IMR-90 (cell line): ENCODE data around the gene FGGY. TPM values are rescaled to one million over a fixed set of nuclear protein-coding genes. Genes with fewer than 3 reads are reported as not detected.

Source experiments
- ATAC-seq: fragments of 200-7000 bp; cut with Tn5 transposase; 2 replicates; pipeline ENCODE4 v1.9.1; 2020; ENCODE audit warnings: low read depth, mild to moderate bottlenecking, moderate library complexity
- BruUV-seq: library from RNA; stranded (reverse); fragments of 400-500 nt; replicated peaks from 2 replicates; lab custom pipeline; 2021; lab: Mats Ljungman, UMichigan
- CTCF ChIA-PET: fragments of 300-600 bp; formaldehyde crosslinking; extraction: SDS; loops from one replicate; lab custom pipeline; 2021; ENCODE audit warnings: antibody characterized with exemption; lab: Yijun Ruan, JAX
- POLR2A ChIA-PET: fragments of 300-600 bp; sonication (Branson Sonifier 250); formaldehyde crosslinking; loops from one replicate; lab custom pipeline; 2022; ENCODE audit warnings: antibody characterized with exemption; ENCODE audit not compliant: unreplicated experiment; lab: Charles Lee
- DNase-seq: peaks from one replicate; pipeline ENCODE4 v3.0.0; 2013
- H2AFZ ChIP-seq: replicated peaks from 2 replicates; pipeline ENCODE3; 2013; ENCODE audit warnings: low read length, mild to moderate bottlenecking; ENCODE audit not compliant: poor library complexity
- H2AK5ac ChIP-seq: 2 replicates; pipeline ENCODE4 v1.6.1; 2013; ENCODE audit warnings: low read depth, low read length, inconsistent platforms
- H2AK9ac ChIP-seq: replicated peaks from 2 replicates; pipeline ENCODE3; 2013; ENCODE audit warnings: mild to moderate bottlenecking, low read depth, low read length, moderate library complexity; ENCODE audit not compliant: poor library complexity
- H2BK120ac ChIP-seq: 2 replicates; pipeline ENCODE4 v1.6.1; 2013; ENCODE audit warnings: low read depth, low read length, inconsistent platforms
- H2BK15ac ChIP-seq: 3 replicates; pipeline ENCODE4 v1.6.1; 2013; ENCODE audit warnings: low read depth, low read length, inconsistent platforms
- H2BK20ac ChIP-seq: 2 replicates; pipeline ENCODE4 v1.6.1; 2013; ENCODE audit warnings: low read depth, mild to moderate bottlenecking, inconsistent platforms, low read length, moderate library complexity
- H2BK5ac ChIP-seq: 2 replicates; pipeline ENCODE4 v1.6.1; 2013; ENCODE audit warnings: mild to moderate bottlenecking, low read depth, low read length, inconsistent platforms; ENCODE audit not compliant: poor library complexity, severe bottlenecking
- H3K14ac ChIP-seq: replicated peaks from 2 replicates; pipeline ENCODE4 v1.6.1; 2013; ENCODE audit warnings: low read depth, low read length, inconsistent platforms
- H3K18ac ChIP-seq: 2 replicates; pipeline ENCODE4 v1.6.1; 2013; ENCODE audit warnings: low read depth, low read length, control low read depth
- H3K23ac ChIP-seq: 2 replicates; pipeline ENCODE4 v1.6.1; 2013; ENCODE audit warnings: low read depth, low read length, inconsistent platforms
- H3K27ac ChIP-seq: 2 replicates; pipeline ENCODE4 v1.5.1; 2013; ENCODE audit warnings: mild to moderate bottlenecking, control low read depth, low read length; ENCODE audit not compliant: insufficient read depth
- H3K27me3 ChIP-seq: 2 replicates; pipeline ENCODE4 v1.6.1; 2013; ENCODE audit warnings: low read length; ENCODE audit not compliant: control insufficient read depth, insufficient read depth
- H3K36me3 ChIP-seq: 2 replicates; pipeline ENCODE4 v1.6.1; 2013; ENCODE audit warnings: low read length, mixed read lengths; ENCODE audit not compliant: control insufficient read depth, insufficient read depth
- H3K4ac ChIP-seq: 2 replicates; pipeline ENCODE4 v1.6.1; 2013; ENCODE audit warnings: low read depth, low read length, inconsistent platforms
- H3K4me1 ChIP-seq: 2 replicates; pipeline ENCODE4 v1.6.1; 2013; ENCODE audit warnings: low read length, mixed read lengths; ENCODE audit not compliant: control insufficient read depth, insufficient read depth
- H3K4me2 ChIP-seq: 2 replicates; pipeline ENCODE4 v1.6.1; 2013; ENCODE audit warnings: low read depth, mild to moderate bottlenecking, control low read depth, low read length, moderate library complexity
- H3K4me3 ChIP-seq: 2 replicates; pipeline ENCODE4 v1.5.1; 2013; ENCODE audit warnings: low read depth, mild to moderate bottlenecking, control low read depth, low read length, moderate library complexity; ENCODE audit not compliant: insufficient read depth
- H3K56ac ChIP-seq: 2 replicates; pipeline ENCODE4 v1.6.1; 2013; ENCODE audit warnings: low read length, inconsistent platforms; ENCODE audit not compliant: insufficient read depth; ENCODE audit errors: extremely low read depth
- H3K79me1 ChIP-seq, 2 experiments: 2 replicates each; pipeline ENCODE4 v1.6.1; 2013; ENCODE audit warnings: low read length in 2 of 2, inconsistent platforms in 1 of 2, low read depth in 1 of 2
- H3K9ac ChIP-seq: 2 replicates; pipeline ENCODE4 v1.6.1; 2013; ENCODE audit warnings: low read depth, low read length, control low read depth
- H3K9me1 ChIP-seq: 2 replicates; pipeline ENCODE4 v1.6.1; 2013; ENCODE audit warnings: low read length, inconsistent platforms; ENCODE audit not compliant: insufficient read depth
- H3K9me3 ChIP-seq: 2 replicates; pipeline ENCODE4 v1.6.1; 2013; ENCODE audit warnings: low read length; ENCODE audit not compliant: control insufficient read depth, insufficient read depth
- H4K20me1 ChIP-seq: 2 replicates; pipeline ENCODE4 v1.6.1; 2013; ENCODE audit warnings: low read length, inconsistent platforms; ENCODE audit not compliant: insufficient read depth
- H4K5ac ChIP-seq: 2 replicates; pipeline ENCODE4 v1.6.1; 2013; ENCODE audit warnings: mild to moderate bottlenecking, low read depth, low read length, control low read depth
- H4K8ac ChIP-seq, 2 experiments: 2 replicates each; pipeline ENCODE4 v1.6.1; 2013; ENCODE audit warnings: low read depth in 2 of 2, low read length in 2 of 2, control low read depth in 1 of 2, inconsistent platforms in 1 of 2
- H4K91ac ChIP-seq: 2 replicates; pipeline ENCODE4 v1.6.1; 2013; ENCODE audit warnings: low read depth, low read length, inconsistent platforms; ENCODE audit not compliant: insufficient read depth
- BHLHE40 ChIP-seq: fragments of 150-350 bp; IDR thresholded peaks from 2 replicates; pipeline ENCODE4 v1.6.1; 2016; ENCODE audit warnings: mild to moderate bottlenecking, low read depth, low read length
- CHD1 ChIP-seq: IDR thresholded peaks from 2 replicates; pipeline ENCODE4 v1.6.1; 2012; ENCODE audit warnings: low read depth, low read length, improper control_type of control experiment
- FOS ChIP-seq: fragments of 150-350 bp; IDR thresholded peaks from 2 replicates; pipeline ENCODE4 v1.6.1; 2016; ENCODE audit warnings: low read depth, low read length
- MXI1 ChIP-seq: IDR thresholded peaks from 2 replicates; pipeline ENCODE4 v1.6.1; 2012; ENCODE audit warnings: low read depth, mild to moderate bottlenecking, low read length, moderate library complexity, borderline replicate concordance
- NFE2L2 ChIP-seq: fragments of 150-350 bp; IDR thresholded peaks from 2 replicates; pipeline ENCODE4 v1.6.1; 2016; ENCODE audit warnings: low read depth, mild to moderate bottlenecking, low read length
- RAD21 ChIP-seq: IDR thresholded peaks from 2 replicates; pipeline ENCODE4 v1.6.1; 2012; ENCODE audit warnings: low read length, improper control_type of control experiment
- RCOR1 ChIP-seq: IDR thresholded peaks from 2 replicates; pipeline ENCODE4 v1.6.1; 2012; ENCODE audit warnings: mild to moderate bottlenecking, low read length, improper control_type of control experiment; ENCODE audit not compliant: insufficient replicate concordance
- RFX5 ChIP-seq: IDR thresholded peaks from 2 replicates; pipeline ENCODE4 v1.8.0; 2012; ENCODE audit warnings: low read depth, mild to moderate bottlenecking, low read length, moderate library complexity
- SMC3 ChIP-seq: fragments of 150-350 bp; IDR thresholded peaks from 2 replicates; pipeline ENCODE4 v1.6.1; 2016; ENCODE audit warnings: low read depth, mild to moderate bottlenecking, antibody characterized with exemption, low read length, moderate library complexity
- WGBS, 2 experiments: methylation state at CpG; one replicate each; pipeline versions ENCODE4 v1.1.5 to v1.1.7; 2013; ENCODE audit warnings: missing lambda C conversion rate in 2 of 2; ENCODE audit not compliant: insufficient read length in 1 of 2; ENCODE audit errors: extremely low coverage in 2 of 2; 5-methylcytosine and 5-hydroxymethylcytosine counted together
- dilution Hi-C: fragments of 300-500 bp; cut with HindIII; formaldehyde crosslinking; loops from one replicate; pipeline ENCODE4 v1.14.3; 2018; ENCODE audit warnings: low sequenced_read_pairs; ENCODE audit not compliant: unreplicated experiment
- in situ Hi-C: fragments of 300-500 bp; cut with MboI; formaldehyde crosslinking; loops from 3 replicates; pipeline ENCODE4 v1.14.3; 2019; ENCODE audit warnings: low sequenced_read_pairs, inconsistent platforms, mixed read lengths
- intact Hi-C: fragments of 100-400 bp; cut with micrococcal nuclease; formaldehyde crosslinking; loops from 2 replicates; pipeline ENCODE4 v1.10.0; 2022
- polyA plus RNA-seq, 3 experiments: library from polyadenylated mRNA; depleted of rRNA; stranded (reverse); fragments of >200 nt; gene quantifications; 2 replicates each; pipeline ENCODE4 v1.2.3, GENCODE V29; 2012; ENCODE audit warnings: low replicate concordance in 1 of 3
- total RNA-seq: library from RNA; depleted of rRNA; stranded (reverse); fragments of >200 nt; gene quantifications from 2 replicates; pipeline ENCODE4 v1.2.3, GENCODE V29; 2012
- TF ChIP-seq, protein P1 (sequence below): conservative IDR thresholded peaks from 2 replicates; pipeline ENCODE4 v1.5.1; 2012; ENCODE audit warnings: mild to moderate bottlenecking, low read depth, low read length, improper control_type of control experiment

Gene FGGY
- total and polyA plus RNA-seq, 2 of the 4 experiments (the other 2 are of a cell fraction) = 5.6 to 14.0 TPM

GRCh38 chr1:59577774-59578173 lies 280.9 kb downstream of the FGGY start:
- H3K4me3 ChIP-seq = no peak overlapping the region
- H3K79me1 ChIP-seq = no peaks in the 10 kb centered on the region
- H3K4me1 ChIP-seq = no peaks in the 10 kb centered on the region
- no peak overlapping the region for H3K14ac ChIP-seq
- no peaks in the 10 kb centered on the region for H3K27me3 ChIP-seq
- no peak overlapping the region for H3K18ac ChIP-seq
- intact Hi-C loops = loop anchor here (10.0 kb wide), 1 partner anchor 177 kb away; no protein-coding TSS in a partner anchor
- no peak overlapping the region for H3K56ac ChIP-seq
- H4K20me1 ChIP-seq = no peaks in the 10 kb centered on the region
- no peak overlapping the region for H3K4me2 ChIP-seq
- H2AK9ac ChIP-seq = no peak overlapping the region
- H3K9ac ChIP-seq = no peak overlapping the region
- no peak overlapping the region for H2BK15ac ChIP-seq
- no peaks in the 10 kb centered on the region for H3K36me3 ChIP-seq
- TF ChIP-seq MXI1 (no peak), RAD21 (no peak), NFE2L2 (no peak), RCOR1 (no peak), CHD1 (no peak), BHLHE40 (no peak), RFX5 (no peak), SMC3 (no peak), FOS (no peak)
- TF ChIP-seq, protein P1, sequence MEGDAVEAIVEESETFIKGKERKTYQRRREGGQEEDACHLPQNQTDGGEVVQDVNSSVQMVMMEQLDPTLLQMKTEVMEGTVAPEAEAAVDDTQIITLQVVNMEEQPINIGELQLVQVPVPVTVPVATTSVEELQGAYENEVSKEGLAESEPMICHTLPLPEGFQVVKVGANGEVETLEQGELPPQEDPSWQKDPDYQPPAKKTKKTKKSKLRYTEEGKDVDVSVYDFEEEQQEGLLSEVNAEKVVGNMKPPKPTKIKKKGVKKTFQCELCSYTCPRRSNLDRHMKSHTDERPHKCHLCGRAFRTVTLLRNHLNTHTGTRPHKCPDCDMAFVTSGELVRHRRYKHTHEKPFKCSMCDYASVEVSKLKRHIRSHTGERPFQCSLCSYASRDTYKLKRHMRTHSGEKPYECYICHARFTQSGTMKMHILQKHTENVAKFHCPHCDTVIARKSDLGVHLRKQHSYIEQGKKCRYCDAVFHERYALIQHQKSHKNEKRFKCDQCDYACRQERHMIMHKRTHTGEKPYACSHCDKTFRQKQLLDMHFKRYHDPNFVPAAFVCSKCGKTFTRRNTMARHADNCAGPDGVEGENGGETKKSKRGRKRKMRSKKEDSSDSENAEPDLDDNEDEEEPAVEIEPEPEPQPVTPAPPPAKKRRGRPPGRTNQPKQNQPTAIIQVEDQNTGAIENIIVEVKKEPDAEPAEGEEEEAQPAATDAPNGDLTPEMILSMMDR = no peak
- H4K91ac ChIP-seq = no peak overlapping the region
- DNase-seq (no peak), ATAC-seq (no peak)
- BruUV-seq = no TSS peak
- H3K4ac ChIP-seq = no peak overlapping the region
- H2AK5ac ChIP-seq = no peak overlapping the region
- no peak overlapping the region for H4K8ac ChIP-seq
- H3K9me1 ChIP-seq = no peaks in the 10 kb centered on the region
- no peak overlapping the region for H2AFZ ChIP-seq
- no peak overlapping the region for H2BK120ac ChIP-seq
- H2BK5ac ChIP-seq = no peak overlapping the region
- in situ Hi-C loops = no loop called here
- 60% methylated on average over 3 of the region's 4 CpGs; no CpG with 5 or more reads in 1 of the 2 experiments for WGBS, 2 experiments
- no peak overlapping the region for H3K27ac ChIP-seq
- H3K9me3 ChIP-seq = peaks cover 3% of the 10 kb centered on the region
- ChIA-PET POLR2A (no interaction called here), CTCF (no interaction called here)
- no peak overlapping the region for H3K23ac ChIP-seq
- H2BK20ac ChIP-seq = no peak overlapping the region
- no peak overlapping the region for H4K5ac ChIP-seq
- dilution Hi-C loops = no loop called here
